ENCODE data around the gene ADGRG4.
"Not testable (repeated sequence)": the region's sequence is repeated elsewhere in the genome, so short reads cannot be mapped to it uniquely, and the experiment has no call there.

The ADGRG4 gene

GRCh38 chrX:136386826-136387225 lies 86.1 kb downstream of the ADGRG4 start:
- no peak for DNase-seq

- no peak for DNase-seq
Measured at GRCh38 chrX:136387951-136388502, 87.3 kb downstream of the ADGRG4 start.

- DNase-seq = no peak
Measured at GRCh38 chrX:136390921-136391320, 90.2 kb downstream of the ADGRG4 start.

- DNase-seq = no peak
Measured at GRCh38 chrX:136395271-136395670, 94.5 kb downstream of the ADGRG4 start.

GRCh38 chrX:136397001-136397400 lies 96.2 kb downstream of the ADGRG4 start:
- no peak for DNase-seq

- DNase-seq = no peak
Measured at GRCh38 chrX:136405126-136405525, 104.4 kb downstream of the ADGRG4 start.

- no peak for DNase-seq
Measured at GRCh38 chrX:136417806-136418205, 117.0 kb downstream of the ADGRG4 start.

GRCh38 chrX:136421338-136421737 lies 120.6 kb downstream of the ADGRG4 start:
- DNase-seq = no peak

- no peak for DNase-seq
Measured at GRCh38 chrX:136423724-136424123, 123.0 kb downstream of the ADGRG4 start.

- no peak for DNase-seq
Measured at GRCh38 chrX:136425996-136426395, 125.2 kb downstream of the ADGRG4 start.

- no peak for DNase-seq
Measured at GRCh38 chrX:136431625-136432024, 130.9 kb downstream of the ADGRG4 start.

- DNase-seq = no peak
Measured at GRCh38 chrX:136437774-136438173, 137.0 kb downstream of the ADGRG4 start.

GRCh38 chrX:136438192-136438591 lies 137.4 kb downstream of the ADGRG4 start:
- no peak for DNase-seq

- not testable (repeated sequence) for DNase-seq
Measured at GRCh38 chrX:136445674-136446073, 144.9 kb downstream of the ADGRG4 start.

- no peak for DNase-seq
Measured at GRCh38 chrX:136446208-136446607, 145.4 kb downstream of the ADGRG4 start.

- no peak for DNase-seq
Measured at GRCh38 chrX:136447308-136447707, 146.5 kb downstream of the ADGRG4 start.

- DNase-seq = no peak
Measured at GRCh38 chrX:136447968-136448367, 147.2 kb downstream of the ADGRG4 start.

- DNase-seq = no peak
Measured at GRCh38 chrX:136450050-136450830, 149.5 kb downstream of the ADGRG4 start.

- no peak for DNase-seq
Measured at GRCh38 chrX:136452614-136453013, 151.9 kb downstream of the ADGRG4 start.

GRCh38 chrX:136453114-136453513 lies 152.4 kb downstream of the ADGRG4 start:
- no peak for DNase-seq

- DNase-seq = no peak
Measured at GRCh38 chrX:136453771-136454170, 153.0 kb downstream of the ADGRG4 start.

- DNase-seq = no peak
Measured at GRCh38 chrX:136456133-136456532, 155.4 kb downstream of the ADGRG4 start.

- no peak for DNase-seq
Measured at GRCh38 chrX:136457303-136457917, 156.6 kb downstream of the ADGRG4 start.

- DNase-seq = no peak
Measured at GRCh38 chrX:136464589-136464988, 163.8 kb downstream of the ADGRG4 start.

All from cortex of kidney (tissue), 1 donor.